DND-41 (cell line): ENCODE measurements around the gene FBL.

Experiments used
- EZH2 ChIP-seq: IDR thresholded peaks from 3 replicates; pipeline ENCODE4 v1.6.1; 2012; ENCODE audit warnings: borderline replicate concordance, low read depth, mild to moderate bottlenecking, moderate library complexity, low read length, inconsistent platforms; ENCODE audit not compliant: severe bottlenecking
- TF ChIP-seq, protein P1 (sequence below): IDR thresholded peaks from 2 replicates; pipeline ENCODE4 v1.5.1; 2012; ENCODE audit warnings: borderline replicate concordance, low read length, moderate library complexity, mild to moderate bottlenecking; ENCODE audit not compliant: poor library complexity, severe bottlenecking; ENCODE audit errors: extremely low read depth

DNA sequence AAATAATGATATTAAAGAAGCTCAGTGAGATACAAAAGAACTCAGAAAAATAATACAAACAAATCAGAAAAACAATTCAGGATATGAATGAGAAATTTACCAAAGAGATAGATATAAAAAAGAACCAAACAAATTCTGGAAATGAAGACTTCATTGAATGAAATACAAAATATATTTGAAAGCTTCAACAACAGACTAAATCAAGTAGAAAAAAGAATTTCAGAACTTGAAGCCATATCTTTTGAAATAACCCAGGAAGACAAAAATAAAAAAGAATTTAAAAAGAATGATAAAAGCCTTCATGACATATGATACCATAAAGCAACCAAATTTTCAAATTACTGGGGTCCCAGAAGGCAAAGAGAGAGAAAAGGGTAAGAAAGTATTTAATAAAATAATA lies 57.9 kb downstream of the FBL start:
- TF ChIP-seq, protein P1, sequence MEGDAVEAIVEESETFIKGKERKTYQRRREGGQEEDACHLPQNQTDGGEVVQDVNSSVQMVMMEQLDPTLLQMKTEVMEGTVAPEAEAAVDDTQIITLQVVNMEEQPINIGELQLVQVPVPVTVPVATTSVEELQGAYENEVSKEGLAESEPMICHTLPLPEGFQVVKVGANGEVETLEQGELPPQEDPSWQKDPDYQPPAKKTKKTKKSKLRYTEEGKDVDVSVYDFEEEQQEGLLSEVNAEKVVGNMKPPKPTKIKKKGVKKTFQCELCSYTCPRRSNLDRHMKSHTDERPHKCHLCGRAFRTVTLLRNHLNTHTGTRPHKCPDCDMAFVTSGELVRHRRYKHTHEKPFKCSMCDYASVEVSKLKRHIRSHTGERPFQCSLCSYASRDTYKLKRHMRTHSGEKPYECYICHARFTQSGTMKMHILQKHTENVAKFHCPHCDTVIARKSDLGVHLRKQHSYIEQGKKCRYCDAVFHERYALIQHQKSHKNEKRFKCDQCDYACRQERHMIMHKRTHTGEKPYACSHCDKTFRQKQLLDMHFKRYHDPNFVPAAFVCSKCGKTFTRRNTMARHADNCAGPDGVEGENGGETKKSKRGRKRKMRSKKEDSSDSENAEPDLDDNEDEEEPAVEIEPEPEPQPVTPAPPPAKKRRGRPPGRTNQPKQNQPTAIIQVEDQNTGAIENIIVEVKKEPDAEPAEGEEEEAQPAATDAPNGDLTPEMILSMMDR, result no peak
- TF ChIP-seq EZH2, result no peak
